Mesendoderm (in vitro differentiated cells): ENCODE measurements around the gene GPD1L.

ENCODE experiments used
- DNase-seq: peaks from one replicate; pipeline ENCODE4 v3.0.0; 2013
- H2AK5ac ChIP-seq: 2 replicates; pipeline ENCODE4 v1.6.1; 2013; ENCODE audit warnings: low read length, inconsistent platforms
- H2BK120ac ChIP-seq: 2 replicates; pipeline ENCODE4 v1.6.1; 2013; ENCODE audit warnings: low read depth, mild to moderate bottlenecking, low read length, moderate library complexity, mixed read lengths
- H2BK15ac ChIP-seq: replicated peaks from 2 replicates; pipeline ENCODE4 v1.6.1; 2013; ENCODE audit warnings: low read depth, mild to moderate bottlenecking, moderate library complexity
- H2BK5ac ChIP-seq: 2 replicates; pipeline ENCODE4 v1.6.1; 2013; ENCODE audit warnings: low read length, inconsistent platforms
- H3K18ac ChIP-seq: 2 replicates; pipeline ENCODE4 v1.6.1; 2013; ENCODE audit warnings: mild to moderate bottlenecking, low read length, mixed read lengths
- H3K23ac ChIP-seq: one replicate; pipeline ENCODE4 v1.6.1; 2013; ENCODE audit warnings: low read length
- H3K27ac ChIP-seq: 2 replicates; pipeline ENCODE4 v1.5.1; 2013; ENCODE audit warnings: low read depth, mild to moderate bottlenecking, inconsistent platforms, low read length, moderate library complexity
- H3K27me3 ChIP-seq: 2 replicates; pipeline ENCODE4 v1.6.1; 2013; ENCODE audit warnings: low read length, control low read depth, mild to moderate bottlenecking, inconsistent platforms; ENCODE audit not compliant: insufficient read depth, poor library complexity
- H3K36me3 ChIP-seq: 2 replicates; pipeline ENCODE4 v1.6.1; 2013; ENCODE audit warnings: low read length, inconsistent platforms; ENCODE audit not compliant: control insufficient read depth, insufficient read depth
- H3K4ac ChIP-seq: one replicate; pipeline ENCODE4 v1.6.1; 2013; ENCODE audit warnings: low read depth, mild to moderate bottlenecking, low read length, moderate library complexity
- H3K4me1 ChIP-seq: 2 replicates; pipeline ENCODE4 v1.6.1; 2013; ENCODE audit warnings: low read depth, low read length, inconsistent platforms; ENCODE audit not compliant: control insufficient read depth
- H3K4me2 ChIP-seq: 2 replicates; pipeline ENCODE4 v1.6.1; 2013; ENCODE audit warnings: low read length
- H3K4me3 ChIP-seq: 2 replicates; pipeline ENCODE4 v1.5.1; 2013; ENCODE audit warnings: mild to moderate bottlenecking, low read length
- H3K56ac ChIP-seq: one replicate; pipeline ENCODE4 v1.6.1; 2013; ENCODE audit warnings: low read length
- H3K79me1 ChIP-seq: 2 replicates; pipeline ENCODE4 v1.6.1; 2013; ENCODE audit warnings: low read length, inconsistent platforms
- H3K79me2 ChIP-seq: 2 replicates; pipeline ENCODE4 v1.6.1; 2013; ENCODE audit warnings: mild to moderate bottlenecking, low read length; ENCODE audit not compliant: control insufficient read depth, insufficient read depth
- H3K9ac ChIP-seq: 2 replicates; pipeline ENCODE4 v1.6.1; 2013; ENCODE audit warnings: low read length, inconsistent platforms
- H4K5ac ChIP-seq: one replicate; pipeline ENCODE4 v1.6.1; 2013; ENCODE audit warnings: low read length
- H4K8ac ChIP-seq: one replicate; pipeline ENCODE4 v1.6.1; 2013; ENCODE audit warnings: low read depth, mild to moderate bottlenecking, control low read depth, low read length, moderate library complexity
- WGBS: extraction: QIAGEN DNeasy Blood & Tissue Kit; methylation state at CpG from one replicate; pipeline ENCODE4 v1.1.7; 2013; ENCODE audit warnings: low lambda C conversion rate, missing lambda C conversion rate; ENCODE audit not compliant: insufficient coverage; ENCODE audit errors: extremely low coverage; 5-methylcytosine and 5-hydroxymethylcytosine counted together

GPD1L gene

GRCh38 chr3:32083702-32084270, 22.6 kb upstream of the GPD1L start:
- no peak overlapping the region for H4K5ac ChIP-seq
- no CpG with 5 or more reads among the region's 3 CpGs for WGBS
- H3K79me2 ChIP-seq: no peaks in the 10 kb centered on the region
- H3K4ac ChIP-seq: no peak overlapping the region
- no peak overlapping the region for H3K27ac ChIP-seq
- no peak overlapping the region for H2BK5ac ChIP-seq
- no peak overlapping the region for H3K56ac ChIP-seq
- H3K79me1 ChIP-seq: no peaks in the 10 kb centered on the region
- no peak overlapping the region for H2BK15ac ChIP-seq
- no peak overlapping the region for H3K9ac ChIP-seq
- H3K18ac ChIP-seq: no peak overlapping the region
- no peaks in the 10 kb centered on the region for H3K4me1 ChIP-seq
- DNase-seq: no peak
- no peak overlapping the region for H4K8ac ChIP-seq
- H3K36me3 ChIP-seq: no peaks in the 10 kb centered on the region
- H3K4me2 ChIP-seq: no peak overlapping the region
- no peaks in the 10 kb centered on the region for H3K27me3 ChIP-seq
- H2AK5ac ChIP-seq: no peak overlapping the region
- H3K23ac ChIP-seq: no peak overlapping the region
- H3K4me3 ChIP-seq: no peak overlapping the region
- no peak overlapping the region for H2BK120ac ChIP-seq

GRCh38 chr3:32084870-32085269, 21.6 kb upstream of the GPD1L start:
- H3K4me3 ChIP-seq: no peak overlapping the region
- no peaks in the 10 kb centered on the region for H3K79me2 ChIP-seq
- H3K4me2 ChIP-seq: no peak overlapping the region
- DNase-seq: no peak
- H4K5ac ChIP-seq: no peak overlapping the region
- H3K56ac ChIP-seq: no peak overlapping the region
- no peak overlapping the region for H3K23ac ChIP-seq
- no peak overlapping the region for H2BK5ac ChIP-seq
- no peaks in the 10 kb centered on the region for H3K27me3 ChIP-seq
- H2BK15ac ChIP-seq: no peak overlapping the region
- H3K4ac ChIP-seq: no peak overlapping the region
- H2AK5ac ChIP-seq: no peak overlapping the region
- WGBS: no CpG with 5 or more reads among the region's 2 CpGs
- no peak overlapping the region for H3K18ac ChIP-seq
- no peak overlapping the region for H4K8ac ChIP-seq
- H3K9ac ChIP-seq: no peak overlapping the region
- no peaks in the 10 kb centered on the region for H3K4me1 ChIP-seq
- no peaks in the 10 kb centered on the region for H3K36me3 ChIP-seq
- no peak overlapping the region for H2BK120ac ChIP-seq
- no peaks in the 10 kb centered on the region for H3K79me1 ChIP-seq
- H3K27ac ChIP-seq: no peak overlapping the region

GRCh38 chr3:32086464-32086863, 20.0 kb upstream of the GPD1L start:
- H2AK5ac ChIP-seq: no peak overlapping the region
- no peaks in the 10 kb centered on the region for H3K4me1 ChIP-seq
- H3K18ac ChIP-seq: no peak overlapping the region
- H3K9ac ChIP-seq: no peak overlapping the region
- no peak overlapping the region for H3K4ac ChIP-seq
- no peaks in the 10 kb centered on the region for H3K36me3 ChIP-seq
- no CpG with 5 or more reads among the region's 1 CpG for WGBS
- H3K79me1 ChIP-seq: no peaks in the 10 kb centered on the region
- no peak overlapping the region for H2BK5ac ChIP-seq
- H3K27ac ChIP-seq: no peak overlapping the region
- H3K79me2 ChIP-seq: no peaks in the 10 kb centered on the region
- no peaks in the 10 kb centered on the region for H3K27me3 ChIP-seq
- no peak overlapping the region for H2BK120ac ChIP-seq
- H3K4me3 ChIP-seq: no peak overlapping the region
- DNase-seq: no peak
- no peak overlapping the region for H3K23ac ChIP-seq
- no peak overlapping the region for H4K5ac ChIP-seq
- H2BK15ac ChIP-seq: no peak overlapping the region
- no peak overlapping the region for H3K4me2 ChIP-seq
- H3K56ac ChIP-seq: no peak overlapping the region
- H4K8ac ChIP-seq: no peak overlapping the region

GRCh38 chr3:32089476-32089875, 16.9 kb upstream of the GPD1L start:
- H3K27me3 ChIP-seq: no peaks in the 10 kb centered on the region
- H2AK5ac ChIP-seq: no peak overlapping the region
- H3K18ac ChIP-seq: no peak overlapping the region
- no peak overlapping the region for H3K56ac ChIP-seq
- no peak overlapping the region for H3K4me3 ChIP-seq
- no peak overlapping the region for H3K27ac ChIP-seq
- H3K79me1 ChIP-seq: no peaks in the 10 kb centered on the region
- no peaks in the 10 kb centered on the region for H3K79me2 ChIP-seq
- H3K9ac ChIP-seq: no peak overlapping the region
- no peak overlapping the region for H2BK120ac ChIP-seq
- no peak for DNase-seq
- no peaks in the 10 kb centered on the region for H3K4me1 ChIP-seq
- no peak overlapping the region for H3K4ac ChIP-seq
- no peak overlapping the region for H4K8ac ChIP-seq
- H2BK15ac ChIP-seq: no peak overlapping the region
- no peaks in the 10 kb centered on the region for H3K36me3 ChIP-seq
- no peak overlapping the region for H4K5ac ChIP-seq
- no peak overlapping the region for H3K23ac ChIP-seq
- WGBS: no CpG with 5 or more reads among the region's 6 CpGs
- H3K4me2 ChIP-seq: no peak overlapping the region
- no peak overlapping the region for H2BK5ac ChIP-seq

GRCh38 chr3:32093204-32093603, 13.2 kb upstream of the GPD1L start:
- no peak overlapping the region for H3K56ac ChIP-seq
- no peak overlapping the region for H3K4me3 ChIP-seq
- H3K18ac ChIP-seq: no peak overlapping the region
- H3K36me3 ChIP-seq: no peaks in the 10 kb centered on the region
- DNase-seq: no peak
- no peak overlapping the region for H4K8ac ChIP-seq
- no peaks in the 10 kb centered on the region for H3K4me1 ChIP-seq
- no peak overlapping the region for H3K4ac ChIP-seq
- no peak overlapping the region for H3K27ac ChIP-seq
- no peak overlapping the region for H3K23ac ChIP-seq
- H3K4me2 ChIP-seq: no peak overlapping the region
- H3K79me1 ChIP-seq: no peaks in the 10 kb centered on the region
- no peak overlapping the region for H2BK15ac ChIP-seq
- no peaks in the 10 kb centered on the region for H3K79me2 ChIP-seq
- H2BK120ac ChIP-seq: no peak overlapping the region
- WGBS: no CpG with 5 or more reads among the region's 5 CpGs
- H4K5ac ChIP-seq: no peak overlapping the region
- no peaks in the 10 kb centered on the region for H3K27me3 ChIP-seq
- H2AK5ac ChIP-seq: no peak overlapping the region
- H2BK5ac ChIP-seq: no peak overlapping the region
- H3K9ac ChIP-seq: no peak overlapping the region

GRCh38 chr3:32095431-32095830, 11.0 kb upstream of the GPD1L start:
- Histone ChIP-seq H3K4me2 (no peak overlapping the region), H2BK120ac (no peak overlapping the region), H3K9ac (no peak overlapping the region), H2BK15ac (no peak overlapping the region), H4K8ac (no peak overlapping the region), H3K4me3 (no peak overlapping the region), H2BK5ac (no peak overlapping the region), H3K79me2 (no peaks in the 10 kb centered on the region), H2AK5ac (no peak overlapping the region), H4K5ac (no peak overlapping the region), H3K23ac (no peak overlapping the region), H3K27ac (no peak overlapping the region), H3K36me3 (no peaks in the 10 kb centered on the region), H3K56ac (no peak overlapping the region), H3K4ac (no peak overlapping the region), H3K4me1 (no peaks in the 10 kb centered on the region), H3K79me1 (no peaks in the 10 kb centered on the region), H3K27me3 (no peaks in the 10 kb centered on the region), H3K18ac (no peak overlapping the region)
- DNase-seq: no peak
- whole genome bisulfite sequencing: no CpG with 5 or more reads among the region's 3 CpGs
